Ascending aorta (tissue), 2 donors: Measurements from ENCODE around the gene PDLIM4. TPM values are rescaled to one million over a fixed set of nuclear protein-coding genes. Genes with fewer than 3 reads are reported as not detected.
A peak's percentile ranks its signal among the peaks of the same experiment; 100 is the strongest.

Source experiments
- DNase-seq, 2 donors: peaks; one replicate each; pipeline ENCODE4 v3.0.0-alpha.2; 2019; ENCODE audit warnings: low spot score in 2 of 2
- H3K27ac ChIP-seq, 2 donors: fragments of 200-600 bp; sonication (generic); one replicate each; pipeline ENCODE4 v1.5.1; 2016 to 2017; ENCODE audit warnings: mild to moderate bottlenecking in 1 of 2
- H3K27me3 ChIP-seq: fragments of 200-600 bp; sonication (generic); one replicate; pipeline ENCODE4 v1.5.1; 2017
- H3K36me3 ChIP-seq, 2 donors: fragments of 200-600 bp; sonication (generic); one replicate each; pipeline ENCODE4 v1.5.1; 2016
- H3K4me1 ChIP-seq, 2 donors: fragments of 200-600 bp; sonication (generic); one replicate each; pipeline ENCODE4 v1.5.1; 2016 to 2017; ENCODE audit warnings: mild to moderate bottlenecking in 1 of 2
- H3K4me3 ChIP-seq, 2 donors: fragments of 200-600 bp; sonication (generic); one replicate each; pipeline ENCODE4 v1.5.1; 2016 to 2017; ENCODE audit warnings: mild to moderate bottlenecking in 1 of 2
- H3K9me3 ChIP-seq, 2 donors: fragments of 200-600 bp; sonication (generic); one replicate each; pipeline ENCODE4 v1.5.1; 2016
- intact Hi-C: fragments of 100-400 bp; cut with DNase I; formaldehyde crosslinking; loops from one replicate; pipeline ENCODE4 v1.15.1; 2023
- total RNA-seq: library from RNA; depleted of rRNA; stranded (reverse); fragments of >200 nt; gene quantifications from one replicate; pipeline ENCODE4 v1.1.0, GENCODE V29; 2016
- TF ChIP-seq, protein P1 (sequence below), 3 experiments: fragments of 200-600 bp in 2 of 3; fragments of 450-650 bp in 1 of 3; sonication (generic) in 2 of 3; IDR thresholded peaks; one replicate each; pipeline ENCODE4 v1.5.1; 2016 to 2019; ENCODE audit warnings: antibody characterized with exemption in 3 of 3, mild to moderate bottlenecking in 1 of 3, moderate library complexity in 1 of 3

The PDLIM4 gene
- total RNA-seq, 1 donor from 2014 or later = 49.1 TPM

DNA sequence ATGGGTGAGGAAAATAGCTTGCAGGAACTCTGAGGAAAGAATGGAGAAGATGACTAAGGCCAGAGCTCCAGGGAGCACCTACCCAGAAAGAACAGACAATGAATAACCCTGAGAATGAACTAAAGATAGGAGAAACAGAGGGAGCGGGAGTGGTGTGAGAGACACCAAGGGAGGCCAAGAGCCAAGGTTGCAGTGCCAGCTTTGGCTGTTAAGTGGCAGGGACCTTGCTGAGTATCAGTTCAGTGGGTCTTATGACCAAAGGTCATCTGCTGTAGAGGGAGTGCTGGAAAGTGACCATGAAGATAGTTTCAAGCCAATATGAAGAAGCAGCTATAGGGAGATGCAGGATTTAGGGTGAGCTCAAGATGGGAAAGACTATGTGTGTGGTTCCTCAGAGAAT is 46.6 kb upstream of the PDLIM4 start:
- no peak for DNase-seq
- Histone ChIP-seq H3K9me3 (no peaks in the 10 kb centered on the region), H3K27ac (no peak overlapping the region), H3K4me3 (no peak overlapping the region), H3K4me1 (peaks cover 6 to 17% of the 10 kb centered on the region in 2 donors), H3K36me3 (peaks cover 59 to 64% of the 10 kb centered on the region in 2 donors), H3K27me3 (no peaks in the 10 kb centered on the region)
- TF ChIP-seq, protein P1, sequence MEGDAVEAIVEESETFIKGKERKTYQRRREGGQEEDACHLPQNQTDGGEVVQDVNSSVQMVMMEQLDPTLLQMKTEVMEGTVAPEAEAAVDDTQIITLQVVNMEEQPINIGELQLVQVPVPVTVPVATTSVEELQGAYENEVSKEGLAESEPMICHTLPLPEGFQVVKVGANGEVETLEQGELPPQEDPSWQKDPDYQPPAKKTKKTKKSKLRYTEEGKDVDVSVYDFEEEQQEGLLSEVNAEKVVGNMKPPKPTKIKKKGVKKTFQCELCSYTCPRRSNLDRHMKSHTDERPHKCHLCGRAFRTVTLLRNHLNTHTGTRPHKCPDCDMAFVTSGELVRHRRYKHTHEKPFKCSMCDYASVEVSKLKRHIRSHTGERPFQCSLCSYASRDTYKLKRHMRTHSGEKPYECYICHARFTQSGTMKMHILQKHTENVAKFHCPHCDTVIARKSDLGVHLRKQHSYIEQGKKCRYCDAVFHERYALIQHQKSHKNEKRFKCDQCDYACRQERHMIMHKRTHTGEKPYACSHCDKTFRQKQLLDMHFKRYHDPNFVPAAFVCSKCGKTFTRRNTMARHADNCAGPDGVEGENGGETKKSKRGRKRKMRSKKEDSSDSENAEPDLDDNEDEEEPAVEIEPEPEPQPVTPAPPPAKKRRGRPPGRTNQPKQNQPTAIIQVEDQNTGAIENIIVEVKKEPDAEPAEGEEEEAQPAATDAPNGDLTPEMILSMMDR (IDR thresholded peaks at IDR 0.05) = no peak
- intact Hi-C loops = no loop called here

DNA sequence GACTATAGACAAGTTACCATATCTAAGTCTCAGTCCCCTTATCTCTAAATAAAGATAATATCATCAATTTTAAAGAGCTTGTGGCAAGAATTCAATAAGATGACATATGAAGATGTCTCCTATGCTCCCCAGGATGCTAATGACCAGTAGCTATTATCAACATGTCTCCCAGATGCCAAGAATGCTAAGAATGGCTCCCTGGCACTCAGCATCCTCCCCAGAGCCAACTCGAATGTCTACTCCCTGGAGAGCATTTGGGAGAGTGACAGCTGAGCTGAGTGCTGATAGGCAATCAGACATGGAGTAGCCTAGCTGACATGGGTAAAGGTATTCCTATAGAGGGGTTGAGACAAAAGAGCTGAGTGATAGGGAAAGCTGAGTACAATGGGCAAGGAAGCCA is 45.7 kb upstream of the PDLIM4 start:
- H3K27me3 ChIP-seq = no peaks in the 10 kb centered on the region
- intact Hi-C loops = no loop called here
- TF ChIP-seq, protein P1 (IDR thresholded peaks at IDR 0.05) = no peak
- peaks cover 6 to 9% of the 10 kb centered on the region in 2 donors for H3K4me1 ChIP-seq
- H3K4me3 ChIP-seq = no peak overlapping the region
- DNase-seq = no peak
- no peaks in the 10 kb centered on the region for H3K9me3 ChIP-seq
- peaks cover 59 to 64% of the 10 kb centered on the region in 2 donors for H3K36me3 ChIP-seq
- H3K27ac ChIP-seq = no peak overlapping the region

DNA sequence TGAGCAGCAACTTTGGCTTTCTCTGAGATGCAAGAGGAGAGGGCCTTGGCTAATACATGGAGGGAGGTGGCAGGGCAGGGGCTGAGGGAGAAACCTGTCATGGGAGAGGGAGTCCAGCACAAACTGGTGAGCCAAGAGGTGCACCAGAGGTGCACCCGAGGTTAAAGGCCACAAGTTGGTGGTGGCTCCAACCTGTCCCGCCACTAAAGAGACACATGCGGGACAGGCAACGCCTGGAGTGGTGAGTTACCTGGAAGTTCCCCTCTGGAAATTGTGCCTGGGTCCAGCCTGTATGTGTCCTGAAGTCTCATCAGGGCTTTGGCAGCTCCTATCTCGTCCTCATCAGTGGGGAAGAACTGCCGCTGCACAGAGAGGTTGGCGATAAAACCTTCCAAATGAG is 43.8 kb upstream of the PDLIM4 start:
- TF ChIP-seq, protein P1 (IDR thresholded peaks at IDR 0.05) = no peak
- no peaks in the 10 kb centered on the region for H3K27me3 ChIP-seq
- no peaks in the 10 kb centered on the region for H3K9me3 ChIP-seq
- intact Hi-C loops = no loop called here
- H3K36me3 ChIP-seq = peaks cover 50 to 67% of the 10 kb centered on the region in 2 donors
- H3K27ac ChIP-seq = peak overlapping the region in 1 of 2 donors; percentile 96
- no peak for DNase-seq
- peaks cover 6 to 8% of the 10 kb centered on the region in 2 donors for H3K4me1 ChIP-seq
- no peak overlapping the region for H3K4me3 ChIP-seq

DNA sequence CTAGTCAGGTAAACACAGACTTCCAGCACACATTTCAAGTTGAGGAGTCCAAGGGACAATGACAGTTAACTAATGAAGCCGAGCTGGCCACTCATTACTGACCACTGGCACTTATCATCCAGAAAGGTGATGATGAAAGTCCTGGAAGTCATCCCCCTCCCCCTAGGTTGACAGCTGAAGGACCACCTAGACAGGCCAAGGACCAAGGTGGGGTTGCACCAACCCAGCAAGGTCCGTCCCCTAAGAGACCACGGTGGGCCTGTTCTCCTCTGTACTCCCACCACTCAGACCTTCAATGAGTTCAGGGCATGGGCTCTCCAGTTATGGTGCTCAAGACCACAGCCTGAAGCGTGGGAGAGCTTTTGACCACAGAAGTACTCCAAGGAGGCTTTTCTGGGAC is 43.0 kb upstream of the PDLIM4 start:
- TF ChIP-seq, protein P1 (IDR thresholded peaks at IDR 0.05) = no peak
- no peak overlapping the region for H3K4me3 ChIP-seq
- intact Hi-C loops = no loop called here
- H3K36me3 ChIP-seq = peaks cover 42 to 59% of the 10 kb centered on the region in 2 donors
- H3K27me3 ChIP-seq = no peaks in the 10 kb centered on the region
- no peak for DNase-seq
- H3K27ac ChIP-seq = peak overlapping the region; percentile 96 to 97
- H3K4me1 ChIP-seq = peaks cover 6 to 12% of the 10 kb centered on the region in 2 donors
- H3K9me3 ChIP-seq = no peaks in the 10 kb centered on the region

DNA sequence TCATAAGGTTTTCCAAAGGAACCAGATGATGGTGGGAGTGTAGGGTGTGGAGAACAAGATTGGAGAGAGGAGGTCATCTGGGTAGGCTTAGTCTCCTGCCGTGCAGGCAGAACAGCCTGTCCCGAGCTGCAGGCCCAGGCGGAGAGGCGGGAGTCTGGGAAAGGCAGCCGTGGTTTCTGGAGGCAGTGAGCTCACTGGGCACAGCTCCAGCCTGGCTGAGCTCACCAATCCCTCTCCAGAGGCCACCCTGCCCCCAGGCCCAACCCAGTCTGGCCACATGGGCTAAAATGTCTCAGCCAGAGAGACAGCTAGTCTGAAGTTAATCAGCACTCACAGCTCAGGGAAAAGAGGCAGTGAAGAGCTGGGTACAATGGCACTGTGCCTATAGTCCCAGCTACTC is 42.2 kb upstream of the PDLIM4 start:
- peak; percentile 92 to 98 for DNase-seq
- H3K36me3 ChIP-seq = peaks cover 34 to 51% of the 10 kb centered on the region in 2 donors
- TF ChIP-seq, protein P1 (IDR thresholded peaks at IDR 0.05) = no peak

DNA sequence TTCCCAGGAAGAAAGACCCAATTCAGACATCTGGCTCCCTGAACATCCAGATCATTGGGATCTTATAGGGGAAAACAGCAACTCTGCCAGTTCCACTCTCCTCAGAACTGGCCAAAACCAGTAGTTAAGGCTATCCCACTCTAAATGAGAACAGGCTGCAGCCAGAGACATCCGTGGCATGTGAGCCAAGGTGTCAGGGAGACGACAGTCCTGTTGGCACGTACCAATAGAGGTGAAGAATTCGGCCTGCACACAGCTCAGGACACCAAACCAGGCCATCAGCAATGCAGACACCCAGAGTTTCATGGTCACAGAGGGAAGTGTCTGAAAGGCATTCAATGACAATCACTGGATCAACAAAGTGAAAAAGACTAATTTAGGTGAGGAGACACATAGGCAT is 39.2 kb upstream of the PDLIM4 start:
- TF ChIP-seq, protein P1 (IDR thresholded peaks at IDR 0.05) = no peak

More for the DNA sequence above, 42.2 kb upstream of the PDLIM4 start:
- intact Hi-C loops = loop anchor here (5.0 kb wide), 1 partner anchor 33 kb away; no protein-coding TSS in a partner anchor
- Histone ChIP-seq H3K27me3 (no peaks in the 10 kb centered on the region), H3K4me3 (no peak overlapping the region), H3K9me3 (no peaks in the 10 kb centered on the region), H3K4me1 (peaks cover 6 to 20% of the 10 kb centered on the region in 2 donors), H3K27ac (peak overlapping the region; percentile 96 to 97)

More for the DNA sequence above, 39.2 kb upstream of the PDLIM4 start:
- no peak for DNase-seq
- Histone ChIP-seq H3K27ac (peak overlapping the region in 1 of 2 donors; percentile 85), H3K9me3 (no peaks in the 10 kb centered on the region), H3K4me3 (no peak overlapping the region), H3K36me3 (peaks cover 17 to 22% of the 10 kb centered on the region in 2 donors), H3K27me3 (no peaks in the 10 kb centered on the region), H3K4me1 (peaks cover 23 to 49% of the 10 kb centered on the region in 2 donors)
- intact Hi-C loops = loop anchor here (5.0 kb wide), 1 partner anchor 36 kb away; no protein-coding TSS in a partner anchor
